GM12878 (cell line): Measurements from ENCODE around the gene ADAM23. TPM values are rescaled to one million over a fixed set of nuclear protein-coding genes. Genes with fewer than 3 reads are reported as not detected.

Experiments used
- ATAC-seq: fragments of 200-7000 bp; cut with Tn5 transposase; 3 replicates; pipeline ENCODE4 v1.9.1; 2020; ENCODE audit warnings: mild to moderate bottlenecking, moderate library complexity
- BruUV-seq: library from RNA; stranded (reverse); fragments of 400-500 nt; replicated peaks from 2 replicates; lab custom pipeline; 2021; lab: Mats Ljungman, UMichigan
- CTCF ChIA-PET: fragments of 300-600 bp; sonication (Branson Sonifier 250); formaldehyde crosslinking; extraction: SDS; loops from one replicate; lab custom pipeline; 2021; ENCODE audit warnings: inconsistent platforms; lab: Yijun Ruan, JAX
- POLR2A ChIA-PET: fragments of 350-600 bp; formaldehyde crosslinking; extraction: SDS; loops from one replicate; lab custom pipeline; 2021; ENCODE audit warnings: inconsistent platforms; lab: Charles Lee
- RAD21 ChIA-PET: fragments of 300-600 bp; sonication (Branson Sonifier 250); formaldehyde crosslinking; loops from one replicate; lab custom pipeline; 2023; ENCODE audit warnings: antibody characterized with exemption; ENCODE audit not compliant: unreplicated experiment; lab: Charles Lee
- SMC1A ChIA-PET: fragments of 300-600 bp; sonication (Branson Sonifier 250); formaldehyde crosslinking; loops from one replicate; lab custom pipeline; 2023; ENCODE audit not compliant: unreplicated experiment, uncharacterized antibody; lab: Charles Lee
- DNase-seq: peaks from one replicate; pipeline ENCODE4 v3.0.0-alpha.2; 2011; ENCODE audit warnings: low read depth, low spot score
- FAIRE-seq: peaks from 3 replicates; lab custom pipeline; 2011; peaks lifted over from hg19 to GRCh38; lab: Jason Lieb, UNC
- H2AFZ ChIP-seq: 2 replicates; pipeline ENCODE4 v1.6.0; 2011; ENCODE audit warnings: low read depth, low read length, control low read depth; ENCODE audit not compliant: control insufficient read depth
- H3K27ac ChIP-seq: 2 replicates; pipeline ENCODE4 v1.5.1; 2011; ENCODE audit warnings: control low read depth; ENCODE audit not compliant: control insufficient read depth, insufficient read depth
- H3K27me3 ChIP-seq, 2 experiments: replicated peaks in 1 of 2; 2 replicates each; pipeline versions ENCODE4 v1.6.0 to v1.6.1; 2011; ENCODE audit warnings: low read length in 1 of 2; ENCODE audit not compliant: control insufficient read depth in 2 of 2, insufficient read depth in 2 of 2
- H3K36me3 ChIP-seq, 2 experiments: 2 replicates each; pipeline ENCODE4 v1.5.1; 2011; ENCODE audit warnings: low read length in 1 of 2; ENCODE audit not compliant: control insufficient read depth in 2 of 2, insufficient read depth in 2 of 2
- H3K4me1 ChIP-seq: 2 replicates; pipeline ENCODE4 v1.6.1; 2011; ENCODE audit warnings: mild to moderate bottlenecking, low read length, moderate library complexity, mixed read lengths; ENCODE audit not compliant: control insufficient read depth, insufficient read depth
- H3K4me2 ChIP-seq: 2 replicates; pipeline ENCODE4 v1.6.0; 2011; ENCODE audit warnings: control low read depth; ENCODE audit not compliant: control insufficient read depth, insufficient read depth
- H3K4me3 ChIP-seq: fragments of 200-600 bp; sonication (generic); 2 replicates; pipeline ENCODE4 v1.5.1; 2016
- H3K79me2 ChIP-seq: 2 replicates; pipeline ENCODE4 v1.6.0; 2011; ENCODE audit warnings: low read length; ENCODE audit not compliant: control insufficient read depth, insufficient read depth
- H3K9ac ChIP-seq: 2 replicates; pipeline ENCODE4 v1.8.0; 2011; ENCODE audit warnings: low read length, control low read depth, mixed read lengths; ENCODE audit not compliant: control insufficient read depth, insufficient read depth
- H3K9me3 ChIP-seq: replicated peaks from 3 replicates; pipeline ENCODE4 v1.5.1; 2011; ENCODE audit warnings: mild to moderate bottlenecking, low read length; ENCODE audit not compliant: control insufficient read depth, insufficient read depth
- H4K20me1 ChIP-seq: 2 replicates; pipeline ENCODE4 v1.6.0; 2011; ENCODE audit not compliant: control insufficient read depth, insufficient read depth
- BRCA1 ChIP-seq: IDR thresholded peaks from 2 replicates; pipeline ENCODE4 v1.6.1; 2011; ENCODE audit warnings: low read depth, low read length, improper control_type of control experiment
- CBFB ChIP-seq: IDR thresholded peaks from 2 replicates; pipeline ENCODE4 v1.6.1; 2016; ENCODE audit warnings: antibody characterized with exemption, low read depth
- IRF4 ChIP-seq: IDR thresholded peaks from 2 replicates; pipeline ENCODE4 v1.6.1; 2011; ENCODE audit warnings: low read depth, low read length
- KLF5 ChIP-seq: fragments of 450-650 bp; IDR thresholded peaks from 2 replicates; pipeline ENCODE4 v1.6.1; 2014; ENCODE audit warnings: mild to moderate bottlenecking; ENCODE audit not compliant: partially characterized antibody
- WGBS: methylation state at CpG from one replicate; pipeline ENCODE4 v1.1.6; 2016; ENCODE audit warnings: low lambda C conversion rate; ENCODE audit not compliant: insufficient replicate concordance, insufficient coverage; ENCODE audit errors: missing lambda C conversion rate; 5-methylcytosine and 5-hydroxymethylcytosine counted together
- in situ Hi-C: fragments of 300-500 bp; cut with MboI; formaldehyde crosslinking; loops from 9 replicates; pipeline ENCODE4 v1.14.3; 2018; ENCODE audit warnings: mixed read lengths
- intact Hi-C: fragments of 100-400 bp; cut with micrococcal nuclease; formaldehyde crosslinking; loops from one replicate; pipeline ENCODE4 v1.14.2; 2022; ENCODE audit not compliant: unreplicated experiment
- polyA plus RNA-seq, 11 experiments: library from polyadenylated mRNA; depleted of rRNA in 4 of 11; unstranded in 6 of 11; stranded (reverse) in 5 of 11; fragments of >200 nt; fragmentation: Nextera tagmentation in 4 of 11; fragmentation: Illumina TruSeq in 1 of 11; extraction: Ambion mirVana in 4 of 11; extraction: Trizol in 1 of 11; gene quantifications; 1 replicate in 1 of 11; 2 replicates in 10 of 11; pipeline versions ENCODE4 v1.2.1 to v1.2.3, GENCODE V29; 2011 to 2016; ENCODE audit warnings: inconsistent platforms in 2 of 11, missing spikeins in 2 of 11, low read depth in 1 of 11
- total RNA-seq, 4 experiments: library from RNA; depleted of rRNA in 3 of 4; stranded (reverse); fragments of >200 nt in 3 of 4; fragmentation: Illumina TruSeq in 1 of 4; extraction: Trizol in 1 of 4; gene quantifications; 2 replicates each; pipeline versions ENCODE4 v1.2.1 to v1.2.3, GENCODE V29; 2013 to 2021
- TF ChIP-seq, protein P1 (sequence below): IDR thresholded peaks from 2 replicates; pipeline ENCODE4 v1.6.1; 2012; ENCODE audit warnings: low read depth, low read length, improper control_type of control experiment
- TF ChIP-seq, protein P2 (sequence below): fragments of 450-650 bp; IDR thresholded peaks from 2 replicates; pipeline ENCODE4 v1.6.1; 2017; ENCODE audit warnings: mild to moderate bottlenecking, moderate library complexity
- TF ChIP-seq, protein P3 (sequence below): fragments of 150-350 bp; IDR thresholded peaks from 2 replicates; pipeline ENCODE4 v1.6.1; 2016; ENCODE audit warnings: low read depth, low read length
- TF ChIP-seq, protein P4 (sequence below): IDR thresholded peaks from 2 replicates; pipeline ENCODE4 v1.6.1; 2011; ENCODE audit warnings: borderline replicate concordance, low read depth, mild to moderate bottlenecking, moderate library complexity, mixed read lengths, low read length; ENCODE audit not compliant: insufficient read depth; ENCODE audit errors: extremely low read length

The ADAM23 gene
- total and polyA plus RNA-seq, 10 of the 15 experiments (the other 5 are each of a cell fraction or from before 2014, with no cell fraction given) = 5.7 to 41.8 (median 15.6) TPM

DNA sequence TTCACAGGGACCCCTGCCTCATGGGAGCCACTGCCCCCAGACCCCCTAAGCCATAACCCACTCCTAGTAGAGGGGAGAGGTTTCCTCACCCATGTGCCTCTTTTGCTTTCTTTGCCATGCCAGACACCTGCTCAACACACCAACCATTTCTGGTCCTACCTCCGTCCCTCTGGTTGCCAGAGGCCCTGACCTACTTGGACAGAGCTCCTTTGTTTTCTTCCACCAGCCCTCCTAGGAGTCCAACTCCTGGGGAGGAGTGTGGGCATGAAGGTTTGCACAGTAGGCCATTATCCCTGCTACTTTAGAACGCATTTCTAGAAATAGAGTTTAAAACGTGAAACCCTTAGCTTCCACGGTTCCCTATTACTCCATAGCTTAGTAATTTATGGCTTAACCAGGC lies 122.3 kb downstream of the ADAM23 start:
- Histone ChIP-seq H3K4me3 (no peak overlapping the region), H2AFZ (no peak overlapping the region), H3K4me2 (no peak overlapping the region), H3K79me2 (no peaks in the 10 kb centered on the region), H3K27me3 (no peaks in the 10 kb centered on the region), H3K4me1 (no peaks in the 10 kb centered on the region), H3K9ac (no peak overlapping the region), H3K36me3 (no peaks in the 10 kb centered on the region), H3K27ac (no peak overlapping the region), H4K20me1 (no peaks in the 10 kb centered on the region), H3K9me3 (no peaks in the 10 kb centered on the region)
- ChIA-PET POLR2A (no interaction called here), SMC1A (no interaction called here), CTCF (interaction anchor here (0.8 to 2.3 kb wide), 3 partner anchors 10 to 174 kb away, joined by 3 to 15 read pairs (median 4); no protein-coding TSS in a partner anchor), RAD21 (no interaction called here)
- in situ Hi-C loops (no loop called here), intact Hi-C loops (no loop called here)
- no peak for ATAC-seq
- TF ChIP-seq BRCA1 = no peak
- no peak for TF ChIP-seq IRF4
- TF ChIP-seq, protein P1, sequence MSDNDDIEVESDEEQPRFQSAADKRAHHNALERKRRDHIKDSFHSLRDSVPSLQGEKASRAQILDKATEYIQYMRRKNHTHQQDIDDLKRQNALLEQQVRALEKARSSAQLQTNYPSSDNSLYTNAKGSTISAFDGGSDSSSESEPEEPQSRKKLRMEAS = no peak
- 23% methylated on average over 4 of the region's 4 CpGs for WGBS
- BruUV-seq = no TSS peak
- DNase-seq = no peak
- FAIRE-seq = no peak

DNA sequence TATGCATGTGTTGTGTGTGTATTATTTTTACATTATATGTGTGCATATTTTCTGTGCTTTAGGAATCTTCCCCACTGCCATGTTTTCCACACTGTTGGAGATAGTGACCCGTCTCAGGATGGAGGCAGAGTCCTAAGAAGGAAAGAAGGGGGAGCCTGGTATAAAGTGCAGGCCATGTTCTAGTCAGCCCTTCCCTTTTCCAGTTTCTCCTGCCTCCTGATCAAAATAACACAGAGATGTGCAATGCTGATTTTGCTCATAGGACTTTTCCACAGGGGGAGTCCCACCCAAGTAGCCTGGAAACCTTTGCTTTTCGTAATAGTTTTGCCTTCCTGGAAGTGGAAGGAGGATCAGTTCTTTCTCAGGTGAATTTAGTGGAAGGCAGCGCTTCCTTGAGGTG lies 126.1 kb downstream of the ADAM23 start:
- TF ChIP-seq, protein P2, sequence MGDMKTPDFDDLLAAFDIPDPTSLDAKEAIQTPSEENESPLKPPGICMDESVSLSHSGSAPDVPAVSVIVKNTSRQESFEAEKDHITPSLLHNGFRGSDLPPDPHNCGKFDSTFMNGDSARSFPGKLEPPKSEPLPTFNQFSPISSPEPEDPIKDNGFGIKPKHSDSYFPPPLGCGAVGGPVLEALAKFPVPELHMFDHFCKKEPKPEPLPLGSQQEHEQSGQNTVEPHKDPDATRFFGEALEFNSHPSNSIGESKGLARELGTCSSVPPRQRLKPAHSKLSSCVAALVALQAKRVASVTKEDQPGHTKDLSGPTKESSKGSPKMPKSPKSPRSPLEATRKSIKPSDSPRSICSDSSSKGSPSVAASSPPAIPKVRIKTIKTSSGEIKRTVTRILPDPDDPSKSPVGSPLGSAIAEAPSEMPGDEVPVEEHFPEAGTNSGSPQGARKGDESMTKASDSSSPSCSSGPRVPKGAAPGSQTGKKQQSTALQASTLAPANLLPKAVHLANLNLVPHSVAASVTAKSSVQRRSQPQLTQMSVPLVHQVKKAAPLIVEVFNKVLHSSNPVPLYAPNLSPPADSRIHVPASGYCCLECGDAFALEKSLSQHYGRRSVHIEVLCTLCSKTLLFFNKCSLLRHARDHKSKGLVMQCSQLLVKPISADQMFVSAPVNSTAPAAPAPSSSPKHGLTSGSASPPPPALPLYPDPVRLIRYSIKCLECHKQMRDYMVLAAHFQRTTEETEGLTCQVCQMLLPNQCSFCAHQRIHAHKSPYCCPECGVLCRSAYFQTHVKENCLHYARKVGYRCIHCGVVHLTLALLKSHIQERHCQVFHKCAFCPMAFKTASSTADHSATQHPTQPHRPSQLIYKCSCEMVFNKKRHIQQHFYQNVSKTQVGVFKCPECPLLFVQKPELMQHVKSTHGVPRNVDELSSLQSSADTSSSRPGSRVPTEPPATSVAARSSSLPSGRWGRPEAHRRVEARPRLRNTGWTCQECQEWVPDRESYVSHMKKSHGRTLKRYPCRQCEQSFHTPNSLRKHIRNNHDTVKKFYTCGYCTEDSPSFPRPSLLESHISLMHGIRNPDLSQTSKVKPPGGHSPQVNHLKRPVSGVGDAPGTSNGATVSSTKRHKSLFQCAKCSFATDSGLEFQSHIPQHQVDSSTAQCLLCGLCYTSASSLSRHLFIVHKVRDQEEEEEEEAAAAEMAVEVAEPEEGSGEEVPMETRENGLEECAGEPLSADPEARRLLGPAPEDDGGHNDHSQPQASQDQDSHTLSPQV = no peak
- TF ChIP-seq, protein P3, sequence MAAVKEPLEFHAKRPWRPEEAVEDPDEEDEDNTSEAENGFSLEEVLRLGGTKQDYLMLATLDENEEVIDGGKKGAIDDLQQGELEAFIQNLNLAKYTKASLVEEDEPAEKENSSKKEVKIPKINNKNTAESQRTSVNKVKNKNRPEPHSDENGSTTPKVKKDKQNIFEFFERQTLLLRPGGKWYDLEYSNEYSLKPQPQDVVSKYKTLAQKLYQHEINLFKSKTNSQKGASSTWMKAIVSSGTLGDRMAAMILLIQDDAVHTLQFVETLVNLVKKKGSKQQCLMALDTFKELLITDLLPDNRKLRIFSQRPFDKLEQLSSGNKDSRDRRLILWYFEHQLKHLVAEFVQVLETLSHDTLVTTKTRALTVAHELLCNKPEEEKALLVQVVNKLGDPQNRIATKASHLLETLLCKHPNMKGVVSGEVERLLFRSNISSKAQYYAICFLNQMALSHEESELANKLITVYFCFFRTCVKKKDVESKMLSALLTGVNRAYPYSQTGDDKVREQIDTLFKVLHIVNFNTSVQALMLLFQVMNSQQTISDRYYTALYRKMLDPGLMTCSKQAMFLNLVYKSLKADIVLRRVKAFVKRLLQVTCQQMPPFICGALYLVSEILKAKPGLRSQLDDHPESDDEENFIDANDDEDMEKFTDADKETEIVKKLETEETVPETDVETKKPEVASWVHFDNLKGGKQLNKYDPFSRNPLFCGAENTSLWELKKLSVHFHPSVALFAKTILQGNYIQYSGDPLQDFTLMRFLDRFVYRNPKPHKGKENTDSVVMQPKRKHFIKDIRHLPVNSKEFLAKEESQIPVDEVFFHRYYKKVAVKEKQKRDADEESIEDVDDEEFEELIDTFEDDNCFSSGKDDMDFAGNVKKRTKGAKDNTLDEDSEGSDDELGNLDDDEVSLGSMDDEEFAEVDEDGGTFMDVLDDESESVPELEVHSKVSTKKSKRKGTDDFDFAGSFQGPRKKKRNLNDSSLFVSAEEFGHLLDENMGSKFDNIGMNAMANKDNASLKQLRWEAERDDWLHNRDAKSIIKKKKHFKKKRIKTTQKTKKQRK = no peak
- TF ChIP-seq, protein P4, sequence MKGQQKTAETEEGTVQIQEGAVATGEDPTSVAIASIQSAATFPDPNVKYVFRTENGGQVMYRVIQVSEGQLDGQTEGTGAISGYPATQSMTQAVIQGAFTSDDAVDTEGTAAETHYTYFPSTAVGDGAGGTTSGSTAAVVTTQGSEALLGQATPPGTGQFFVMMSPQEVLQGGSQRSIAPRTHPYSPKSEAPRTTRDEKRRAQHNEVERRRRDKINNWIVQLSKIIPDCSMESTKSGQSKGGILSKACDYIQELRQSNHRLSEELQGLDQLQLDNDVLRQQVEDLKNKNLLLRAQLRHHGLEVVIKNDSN = no peak
- TF ChIP-seq CBFB (no peak), KLF5 (no peak)
- Histone ChIP-seq H3K79me2 (no peaks in the 10 kb centered on the region), H3K4me2 (no peak overlapping the region), H3K27ac (no peak overlapping the region), H4K20me1 (no peaks in the 10 kb centered on the region), H2AFZ (no peak overlapping the region), H3K4me3 (no peak overlapping the region), H3K4me1 (no peaks in the 10 kb centered on the region), H3K9ac (no peak overlapping the region), H3K27me3 (no peaks in the 10 kb centered on the region), H3K9me3 (no peaks in the 10 kb centered on the region), H3K36me3 (no peaks in the 10 kb centered on the region)
- WGBS = 42% methylated on average over 3 of the region's 3 CpGs
- ChIA-PET SMC1A (no interaction called here), RAD21 (interaction anchor here (0.9 kb wide), 1 partner anchor 9 kb away, joined by 3 read pairs; no protein-coding TSS in a partner anchor), POLR2A (no interaction called here), CTCF (interaction anchor here (1.2 kb wide), 1 partner anchor 10 kb away, joined by 5 read pairs; no protein-coding TSS in a partner anchor)
- no peak for ATAC-seq
- intact Hi-C loops (no loop called here), in situ Hi-C loops (no loop called here)
- no TSS peak for BruUV-seq
- no peak for DNase-seq
- FAIRE-seq = no peak
